ENCODE data around the gene SFXN4.
"Not testable (repeated sequence)": the region's sequence is repeated elsewhere in the genome, so short reads cannot be mapped to it uniquely, and the experiment has no call there.

The SFXN4 gene

GRCh38 chr10:119116326-119116951 is 49.1 kb downstream of the SFXN4 start:
- H3K27ac ChIP-seq, result peak overlapping the region; percentile 87
- H3K9me3 ChIP-seq (ENCODE audit: low read depth, low read length), result no peaks in the 10 kb centered on the region
- H3K4me3 ChIP-seq, result peak overlapping the region; percentile 5
- H3K9ac ChIP-seq (ENCODE audit: insufficient read length), result no peak overlapping the region
- H3K36me3 ChIP-seq (ENCODE audit: insufficient read depth, low read length), result peaks cover 18% of the 10 kb centered on the region
- DNase-seq (ENCODE audit: low read depth, low spot score), result no peak
- no peak for TF ChIP-seq POLR2AphosphoS5 (IDR thresholded peaks at IDR 0.05; ENCODE audit: borderline replicate concordance, low read depth, low read length)
- TF ChIP-seq FOXP2 (optimal IDR thresholded peaks at IDR 0.05; ENCODE audit: control extremely low read depth, extremely low read length, insufficient read depth), result no peak
- TF ChIP-seq EZH2 (IDR thresholded peaks at IDR 0.05), result no peak

GRCh38 chr10:119115926-119116325 is 49.6 kb downstream of the SFXN4 start:
- H3K36me3 ChIP-seq (ENCODE audit: insufficient read depth, low read length), result peaks cover 18% of the 10 kb centered on the region

GRCh38 chr10:119113751-119114732 is 51.5 kb downstream of the SFXN4 start:
- Histone ChIP-seq H3K4me3 (no peak overlapping the region), H3K27ac (peak overlapping the region; percentile 75), H3K9ac (ENCODE audit: insufficient read length) (no peak overlapping the region), H3K36me3 (ENCODE audit: insufficient read depth, low read length) (peaks cover 13% of the 10 kb centered on the region), H3K9me3 (ENCODE audit: low read depth, low read length) (no peaks in the 10 kb centered on the region)
- TF ChIP-seq POLR2AphosphoS5 (IDR thresholded peaks at IDR 0.05; ENCODE audit: borderline replicate concordance, low read depth, low read length), result no peak
- TF ChIP-seq FOXP2 (optimal IDR thresholded peaks at IDR 0.05; ENCODE audit: control extremely low read depth, extremely low read length, insufficient read depth), result no peak
- TF ChIP-seq EZH2 (IDR thresholded peaks at IDR 0.05), result no peak
- no peak for DNase-seq (ENCODE audit: low read depth, low spot score)

More at GRCh38 chr10:119115926-119116325, 49.6 kb downstream of the SFXN4 start:
- no peaks in the 10 kb centered on the region for H3K9me3 ChIP-seq (ENCODE audit: low read depth, low read length)
- no peak overlapping the region for H3K9ac ChIP-seq (ENCODE audit: insufficient read length)
- H3K4me3 ChIP-seq, result peak overlapping the region; percentile 5
- no peak for DNase-seq (ENCODE audit: low read depth, low spot score)
- peak overlapping the region; percentile 87 for H3K27ac ChIP-seq
- no peak for TF ChIP-seq FOXP2 (optimal IDR thresholded peaks at IDR 0.05; ENCODE audit: control extremely low read depth, extremely low read length, insufficient read depth)
- TF ChIP-seq EZH2 (IDR thresholded peaks at IDR 0.05), result no peak
- no peak for TF ChIP-seq POLR2AphosphoS5 (IDR thresholded peaks at IDR 0.05; ENCODE audit: borderline replicate concordance, low read depth, low read length)

- Histone ChIP-seq H3K9me3 (ENCODE audit: low read depth, low read length) (no peaks in the 10 kb centered on the region), H3K36me3 (ENCODE audit: insufficient read depth, low read length) (peaks cover 8% of the 10 kb centered on the region), H3K27ac (no peak overlapping the region), H3K9ac (ENCODE audit: insufficient read length) (no peak overlapping the region), H3K4me3 (no peak overlapping the region)
- TF ChIP-seq EZH2 (IDR thresholded peaks at IDR 0.05) (no peak), POLR2AphosphoS5 (IDR thresholded peaks at IDR 0.05; ENCODE audit: borderline replicate concordance, low read depth, low read length) (no peak)
- no peak for DNase-seq (ENCODE audit: low read depth, low spot score)
Measured at GRCh38 chr10:119112056-119112455, 53.5 kb downstream of the SFXN4 start.

GRCh38 chr10:119107771-119108170 is 57.7 kb downstream of the SFXN4 start:
- not testable (repeated sequence) for H3K9ac ChIP-seq (ENCODE audit: insufficient read length); H3K9me3 ChIP-seq (ENCODE audit: low read depth, low read length); H3K27ac ChIP-seq; DNase-seq (ENCODE audit: low read depth, low spot score); H3K4me3 ChIP-seq; H3K36me3 ChIP-seq (ENCODE audit: insufficient read depth, low read length)

GRCh38 chr10:119107106-119107505 is 58.4 kb downstream of the SFXN4 start:
- DNase-seq (ENCODE audit: low read depth, low spot score); H3K36me3 ChIP-seq (ENCODE audit: insufficient read depth, low read length); H3K9ac ChIP-seq (ENCODE audit: insufficient read length); H3K27ac ChIP-seq; H3K9me3 ChIP-seq (ENCODE audit: low read depth, low read length); H3K4me3 ChIP-seq: not testable (repeated sequence)

- not testable (repeated sequence) for DNase-seq (ENCODE audit: low read depth, low spot score); H3K27ac ChIP-seq; H3K9ac ChIP-seq (ENCODE audit: insufficient read length); H3K9me3 ChIP-seq (ENCODE audit: low read depth, low read length); H3K36me3 ChIP-seq (ENCODE audit: insufficient read depth, low read length); H3K4me3 ChIP-seq
Measured at GRCh38 chr10:119105899-119106298, 59.6 kb downstream of the SFXN4 start.

- DNase-seq (ENCODE audit: low read depth, low spot score), result no peak
- Histone ChIP-seq H3K27ac (no peak overlapping the region), H3K9me3 (ENCODE audit: low read depth, low read length) (no peaks in the 10 kb centered on the region), H3K9ac (ENCODE audit: insufficient read length) (peak overlapping the region; percentile 51), H3K4me3 (peak overlapping the region; percentile 86), H3K36me3 (ENCODE audit: insufficient read depth, low read length) (no peaks in the 10 kb centered on the region)
- TF ChIP-seq EZH2 (IDR thresholded peaks at IDR 0.05), result no peak
Measured at GRCh38 chr10:119105155-119105554, 60.4 kb downstream of the SFXN4 start.

- no peaks in the 10 kb centered on the region for H3K36me3 ChIP-seq (ENCODE audit: insufficient read depth, low read length)
- H3K9ac ChIP-seq (ENCODE audit: insufficient read length), result peak overlapping the region; percentile 51
- no peak for DNase-seq (ENCODE audit: low read depth, low spot score)
- no peaks in the 10 kb centered on the region for H3K9me3 ChIP-seq (ENCODE audit: low read depth, low read length)
- no peak overlapping the region for H3K27ac ChIP-seq
- H3K4me3 ChIP-seq, result peak overlapping the region; percentile 86
- no peak for TF ChIP-seq EZH2 (IDR thresholded peaks at IDR 0.05)
- TF ChIP-seq POLR2AphosphoS5 (IDR thresholded peaks at IDR 0.05; ENCODE audit: borderline replicate concordance, low read depth, low read length), result no peak
- no peak for TF ChIP-seq FOXP2 (optimal IDR thresholded peaks at IDR 0.05; ENCODE audit: control extremely low read depth, extremely low read length, insufficient read depth)
Measured at GRCh38 chr10:119104654-119105015, 60.9 kb downstream of the SFXN4 start.

Data from SK-N-MC (cell line).